ENCODE data around the gene PCK1. TPM values are rescaled to one million over a fixed set of nuclear protein-coding genes. Genes with fewer than 3 reads are reported as not detected.

The PCK1 gene
- total RNA-seq, 6 donors from 2014 or later = 0.23 to 1.3 (median 0.51) TPM; not detected in 3

GRCh38 chr20:57605045-57605444, 44.1 kb downstream of the PCK1 start:
- Histone ChIP-seq H3K4me1 (no peaks in the 10 kb centered on the region), H3K36me3 (no peaks in the 10 kb centered on the region), H3K27me3 (no peaks in the 10 kb centered on the region), H3K9me3 (no peaks in the 10 kb centered on the region), H3K4me3 (no peak overlapping the region), H3K27ac (no peak overlapping the region)
- TF ChIP-seq CTCF (IDR thresholded peaks at IDR 0.05) = no peak
- TF ChIP-seq POLR2A (IDR thresholded peaks at IDR 0.05) = no peak
- no peak for TF ChIP-seq EP300 (IDR thresholded peaks at IDR 0.05)
- TF ChIP-seq POLR2AphosphoS5 (IDR thresholded peaks at IDR 0.05) = no peak
- ATAC-seq (ENCODE audit: low FRiP score in 2 of 2) (no peak), DNase-seq (no peak)
- 49 to 55% methylated on average over 5 of the region's 5 CpGs for WGBS, 2 donors

GRCh38 chr20:57605878-57606277, 45.0 kb downstream of the PCK1 start:
- WGBS, 2 donors = 75 to 78% methylated on average over 5 of the region's 5 CpGs
- Histone ChIP-seq H3K4me3 (no peak overlapping the region), H3K9me3 (no peaks in the 10 kb centered on the region), H3K36me3 (no peaks in the 10 kb centered on the region), H3K27ac (no peak overlapping the region), H3K4me1 (no peaks in the 10 kb centered on the region), H3K27me3 (no peaks in the 10 kb centered on the region)
- ATAC-seq (ENCODE audit: low FRiP score in 2 of 2) = no peak
- DNase-seq = no peak
- TF ChIP-seq POLR2A (IDR thresholded peaks at IDR 0.05) (no peak), EP300 (IDR thresholded peaks at IDR 0.05) (no peak), POLR2AphosphoS5 (IDR thresholded peaks at IDR 0.05) (no peak), CTCF (IDR thresholded peaks at IDR 0.05) (no peak)

GRCh38 chr20:57608516-57608915, 47.6 kb downstream of the PCK1 start:
- no peak for ATAC-seq (ENCODE audit: low FRiP score in 2 of 2)
- no peaks in the 10 kb centered on the region for H3K36me3 ChIP-seq
- no peak for DNase-seq
- no peak overlapping the region for H3K27ac ChIP-seq
- no peaks in the 10 kb centered on the region for H3K9me3 ChIP-seq
- H3K27me3 ChIP-seq = no peaks in the 10 kb centered on the region
- H3K4me1 ChIP-seq = no peaks in the 10 kb centered on the region
- 82% methylated on average over 4 to 7 of the region's 7 CpGs for WGBS, 2 donors
- no peak for TF ChIP-seq POLR2AphosphoS5 (IDR thresholded peaks at IDR 0.05)
- TF ChIP-seq POLR2A (IDR thresholded peaks at IDR 0.05) = no peak
- TF ChIP-seq CTCF (IDR thresholded peaks at IDR 0.05) = no peak
- no peak for TF ChIP-seq EP300 (IDR thresholded peaks at IDR 0.05)
- no peak overlapping the region for H3K4me3 ChIP-seq

- H3K27me3 ChIP-seq = no peaks in the 10 kb centered on the region
- DNase-seq = no peak
- H3K36me3 ChIP-seq = no peaks in the 10 kb centered on the region
- TF ChIP-seq POLR2AphosphoS5 (IDR thresholded peaks at IDR 0.05) = no peak
- TF ChIP-seq EP300 (IDR thresholded peaks at IDR 0.05) = no peak
- TF ChIP-seq POLR2A (IDR thresholded peaks at IDR 0.05) = no peak
- H3K27ac ChIP-seq = no peak overlapping the region
- peak in 1 of 2 donors; percentile 32 for ATAC-seq (ENCODE audit: low FRiP score in 2 of 2)
- WGBS, 2 donors = 79 to 80% methylated on average over 8 to 16 of the region's 16 CpGs
- no peaks in the 10 kb centered on the region for H3K4me1 ChIP-seq
- H3K4me3 ChIP-seq = no peak overlapping the region
- H3K9me3 ChIP-seq = no peaks in the 10 kb centered on the region
These were observed 48.4 kb downstream of the PCK1 start for GRCh38 chr20:57609086-57609841.

- WGBS, 2 donors = 84 to 91% methylated on average over 8 of the region's 8 CpGs
- H3K4me1 ChIP-seq = no peaks in the 10 kb centered on the region
- H3K4me3 ChIP-seq = no peak overlapping the region
- no peaks in the 10 kb centered on the region for H3K9me3 ChIP-seq
- H3K36me3 ChIP-seq = no peaks in the 10 kb centered on the region
- no peak for DNase-seq
- no peaks in the 10 kb centered on the region for H3K27me3 ChIP-seq
- no peak overlapping the region for H3K27ac ChIP-seq
- TF ChIP-seq POLR2A (IDR thresholded peaks at IDR 0.05) = no peak
- TF ChIP-seq EP300 (IDR thresholded peaks at IDR 0.05) = no peak
- TF ChIP-seq CTCF (IDR thresholded peaks at IDR 0.05) = no peak
- no peak for TF ChIP-seq POLR2AphosphoS5 (IDR thresholded peaks at IDR 0.05)
- ATAC-seq (ENCODE audit: low FRiP score in 2 of 2) = no peak
These were observed 48.9 kb downstream of the PCK1 start for GRCh38 chr20:57609842-57610167.
